Stimulated activated CD4-positive, alpha-beta T cell treated with anti-CD3 and anti-CD28 coated beads, TNF-alpha, amount 100 ng/mL, for 1 hour (primary cell): ENCODE data around the gene ZKSCAN4.

Source experiments
- DNase-seq, 3 donors: peaks; one replicate each; pipeline ENCODE4 v3.0.0-alpha.2; 2020; ENCODE audit warnings: low read depth in 3 of 3, low spot score in 1 of 3

The ZKSCAN4 gene

DNA sequence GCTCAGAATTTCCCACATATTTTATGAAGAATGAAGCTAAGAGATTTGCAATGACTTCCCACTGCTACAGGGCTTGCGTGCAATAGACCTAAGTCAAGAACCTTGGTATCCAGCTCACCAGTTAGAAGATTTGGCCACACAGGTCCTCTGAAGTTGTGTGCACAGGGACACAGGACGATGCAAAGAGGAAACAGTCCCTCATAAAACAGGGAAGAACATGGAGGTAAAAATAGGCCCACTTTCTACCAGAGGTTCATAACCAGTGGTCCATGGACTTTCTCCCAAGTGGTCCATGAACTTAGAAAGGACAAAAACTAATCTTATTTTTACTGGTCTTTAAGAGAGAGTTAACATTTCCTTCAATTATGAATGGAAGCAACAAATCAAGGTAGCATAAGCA, 1.3 kb downstream of the ZKSCAN4 start:
- DNase-seq: no peak

DNA sequence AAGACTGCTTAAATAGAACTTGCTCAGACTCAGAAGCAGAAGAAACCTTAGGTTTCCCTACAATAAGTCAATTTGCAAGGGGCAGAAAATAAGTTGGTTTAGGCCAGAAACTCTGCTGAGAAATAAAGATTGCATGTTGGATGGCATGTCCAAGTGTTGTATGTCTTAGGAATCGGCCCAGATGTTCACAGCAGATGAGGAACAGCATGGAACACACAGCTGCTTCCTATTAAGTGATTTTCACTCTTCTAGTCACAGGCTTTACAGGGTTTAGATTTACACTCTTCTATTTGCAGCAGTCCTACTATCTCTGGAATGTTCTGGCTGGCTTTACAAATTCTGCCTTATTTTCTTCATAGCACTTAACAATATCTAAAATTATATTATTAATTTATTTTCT, 3.2 kb downstream of the ZKSCAN4 start:
- no peak for DNase-seq

DNA sequence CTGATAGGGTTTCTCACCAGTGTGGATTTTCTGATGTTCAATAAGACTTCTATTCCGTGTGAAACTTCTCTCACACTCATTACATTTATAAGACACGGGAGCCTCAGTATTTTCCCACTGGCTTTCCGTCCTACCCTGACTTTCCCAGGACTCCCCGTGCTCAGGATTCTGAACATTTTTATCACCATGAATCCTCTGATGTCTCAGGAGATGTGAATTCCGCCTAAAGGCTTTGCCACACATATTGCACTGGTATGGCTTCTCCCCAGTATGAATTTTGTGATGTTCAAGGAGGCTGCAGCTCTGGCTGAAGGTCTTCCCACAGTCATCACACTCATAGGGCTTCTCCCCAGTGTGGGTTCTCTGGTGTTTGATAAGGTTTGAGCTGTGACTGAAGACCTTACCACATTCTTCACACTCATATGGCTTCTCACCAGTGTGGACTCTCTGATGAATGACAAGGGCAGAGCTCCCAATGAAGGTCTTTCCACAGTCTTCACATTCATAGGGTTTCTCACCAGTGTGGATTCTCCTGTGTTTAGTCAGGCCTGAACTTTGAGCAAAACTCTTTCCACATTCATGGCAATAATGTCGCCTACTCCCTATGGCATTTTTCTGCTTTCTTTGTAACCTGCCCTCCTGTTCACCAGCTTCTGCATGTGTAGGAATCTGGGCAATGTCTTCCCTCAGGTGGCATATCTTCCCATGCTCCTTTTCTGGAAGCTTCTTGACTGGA, 6.7 kb downstream of the ZKSCAN4 start:
- DNase-seq: no peak

DNA sequence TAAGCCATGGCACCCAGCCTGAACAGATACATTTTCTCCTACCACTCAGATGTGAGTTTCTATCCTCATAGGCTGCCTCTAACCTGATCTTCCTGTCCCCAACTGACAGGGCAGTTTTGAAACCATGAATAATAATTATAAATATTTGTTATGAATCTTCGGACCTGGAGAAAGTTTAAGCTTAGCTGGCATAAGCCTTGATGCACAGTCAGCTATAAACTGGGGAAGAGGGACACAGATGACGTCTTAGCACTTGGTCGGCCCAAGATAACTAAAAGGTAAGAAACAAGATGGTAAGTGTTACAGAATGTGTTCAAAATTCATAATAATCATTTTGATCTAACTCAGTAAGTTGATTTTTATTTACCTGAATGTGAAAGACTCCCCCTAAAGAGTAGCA, 8.1 kb downstream of the ZKSCAN4 start:
- no peak for DNase-seq

DNA sequence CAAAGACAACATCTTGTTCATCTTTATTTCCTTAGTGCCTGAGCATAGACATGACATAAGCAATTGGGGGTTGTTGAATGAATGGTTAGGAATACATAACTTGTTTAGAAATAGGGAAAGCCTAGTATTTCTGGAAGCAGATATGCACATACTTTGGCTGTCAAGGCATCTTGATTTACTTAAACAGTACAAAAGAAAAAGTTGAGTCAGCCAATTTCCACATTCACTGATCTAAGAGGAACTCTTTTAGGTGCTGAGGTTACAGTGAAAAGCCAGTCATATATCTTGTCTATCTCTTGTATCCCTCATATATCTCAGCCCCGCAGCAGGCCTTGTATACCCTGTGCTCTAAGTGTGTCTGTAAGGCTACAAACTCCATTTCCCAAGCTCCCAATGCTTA, 11.6 kb downstream of the ZKSCAN4 start:
- no peak for DNase-seq

DNA sequence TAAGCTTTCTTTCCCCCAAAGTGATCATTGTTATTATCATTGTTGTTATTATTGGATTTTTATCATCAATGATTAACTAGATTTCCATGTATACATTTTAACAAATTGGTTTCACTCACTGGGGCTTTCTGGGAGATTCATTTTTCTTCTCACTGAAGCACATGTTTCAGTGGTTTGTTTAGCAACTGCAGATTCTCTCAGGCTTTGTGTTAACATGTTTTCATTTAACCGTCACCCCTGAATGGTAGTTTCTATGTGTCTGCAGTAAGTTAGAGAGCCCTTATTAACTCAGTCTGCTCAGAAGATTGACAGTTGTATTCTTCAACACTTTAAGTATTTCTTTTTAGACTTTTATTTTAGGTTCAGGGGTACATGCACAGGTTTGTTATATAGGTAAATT, 12.4 kb downstream of the ZKSCAN4 start:
- DNase-seq: no peak

DNA sequence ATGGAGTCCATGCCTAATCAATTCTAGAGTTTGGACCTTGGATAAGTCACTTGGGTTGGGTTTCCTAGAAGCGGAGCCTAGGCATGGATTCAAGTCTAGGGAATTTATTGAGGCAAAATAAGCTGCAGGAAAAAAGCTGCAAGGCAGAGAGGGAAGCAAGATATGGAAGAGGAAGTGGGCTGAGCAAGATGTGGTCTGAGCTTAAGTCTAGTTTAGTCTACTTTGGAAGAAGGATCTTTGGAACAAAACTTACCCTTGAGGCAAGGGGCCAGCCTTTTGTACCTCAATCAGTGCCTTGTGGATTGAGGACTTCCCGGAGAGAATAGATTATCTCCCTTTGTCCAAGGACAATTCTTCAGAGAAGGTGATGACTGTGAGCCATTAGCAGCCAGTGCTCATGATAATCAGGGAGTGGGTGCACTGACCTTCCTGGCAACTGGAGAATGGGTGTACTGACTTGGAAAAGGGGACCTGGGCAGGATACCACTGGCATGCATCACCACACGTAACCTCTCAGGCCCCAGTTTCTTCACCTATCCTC, 16.1 kb downstream of the ZKSCAN4 start:
- no peak for DNase-seq

DNA sequence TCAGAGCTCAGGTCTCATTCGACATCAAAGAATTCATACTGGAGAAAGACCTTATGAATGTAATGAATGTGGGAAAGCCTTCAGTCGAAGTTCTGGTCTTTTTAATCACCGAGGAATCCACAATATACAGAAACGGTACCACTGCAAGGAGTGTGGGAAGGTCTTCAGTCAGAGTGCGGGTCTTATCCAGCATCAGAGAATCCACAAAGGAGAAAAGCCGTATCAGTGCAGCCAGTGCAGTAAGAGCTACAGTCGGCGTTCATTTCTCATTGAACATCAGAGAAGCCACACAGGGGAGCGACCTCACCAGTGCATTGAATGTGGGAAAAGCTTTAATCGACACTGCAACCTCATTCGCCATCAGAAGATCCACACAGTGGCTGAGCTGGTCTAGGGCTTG, 19.3 kb downstream of the ZKSCAN4 start:
- no peak for DNase-seq

DNA sequence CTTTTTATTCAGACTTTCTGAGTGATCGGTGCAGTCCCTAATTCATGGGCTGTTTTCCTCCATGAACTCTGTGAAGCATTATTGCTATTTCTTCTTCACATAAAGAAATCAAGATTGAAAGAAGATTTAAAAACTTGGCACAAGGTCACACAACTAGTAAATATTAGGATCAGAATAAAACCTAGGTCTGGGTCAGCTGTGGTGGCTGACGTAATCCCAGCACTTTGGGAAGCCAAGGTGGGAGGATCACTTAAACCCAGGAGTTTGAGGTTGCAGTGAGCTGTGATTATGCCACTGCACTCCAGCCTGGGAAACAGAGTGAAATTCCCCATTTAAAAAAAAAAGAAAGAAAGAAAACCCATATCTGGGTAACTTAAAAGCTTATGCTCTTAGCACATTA, 25.6 kb downstream of the ZKSCAN4 start:
- no peak for DNase-seq

DNA sequence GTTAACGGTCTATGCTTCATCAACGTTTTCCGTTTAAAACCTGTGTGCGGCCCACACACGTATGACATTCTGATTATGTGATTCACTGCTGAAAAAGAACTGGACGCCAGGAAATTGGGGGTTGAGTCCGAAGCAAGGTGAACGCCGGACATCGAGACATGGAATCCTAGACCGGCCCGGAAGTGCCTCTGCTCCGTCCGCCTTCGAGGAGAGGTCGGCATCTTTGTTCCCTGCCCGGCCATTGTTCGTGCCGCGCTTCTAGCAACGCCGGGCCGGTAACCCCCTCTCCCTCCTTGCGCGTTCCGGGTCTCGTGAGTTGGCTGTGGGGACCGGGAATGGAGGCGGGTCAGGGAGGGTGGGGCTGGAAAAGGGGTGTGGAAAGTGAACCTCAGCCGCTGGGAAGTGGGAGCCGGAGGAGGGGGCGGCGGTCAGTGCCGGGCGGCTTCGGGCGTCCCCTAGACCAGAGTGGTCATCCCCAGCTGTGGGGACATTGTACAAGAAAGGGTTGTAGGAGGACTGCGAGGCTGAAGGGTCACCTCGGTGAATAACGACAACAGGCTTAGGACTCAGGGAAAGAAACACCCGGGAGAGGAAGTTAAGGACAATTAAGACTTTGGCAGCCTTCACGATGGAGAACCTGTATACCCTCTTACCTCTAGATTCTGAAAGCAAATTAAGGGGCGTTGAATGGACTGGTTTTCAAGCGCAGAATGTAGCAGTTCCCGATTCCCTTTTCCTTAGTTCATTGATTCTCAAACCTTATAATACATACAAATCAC, 26.8 kb downstream of the ZKSCAN4 start, which contains the start of gene ZSCAN9:
Gene ZSCAN9, plus strand, starts transcription at position 220 of the 779 bp plus-strand sequence. CDS start 1,810 bp downstream, outside the sequence.
- DNase-seq: peak in 1 of 3 donors; percentile 29

DNA sequence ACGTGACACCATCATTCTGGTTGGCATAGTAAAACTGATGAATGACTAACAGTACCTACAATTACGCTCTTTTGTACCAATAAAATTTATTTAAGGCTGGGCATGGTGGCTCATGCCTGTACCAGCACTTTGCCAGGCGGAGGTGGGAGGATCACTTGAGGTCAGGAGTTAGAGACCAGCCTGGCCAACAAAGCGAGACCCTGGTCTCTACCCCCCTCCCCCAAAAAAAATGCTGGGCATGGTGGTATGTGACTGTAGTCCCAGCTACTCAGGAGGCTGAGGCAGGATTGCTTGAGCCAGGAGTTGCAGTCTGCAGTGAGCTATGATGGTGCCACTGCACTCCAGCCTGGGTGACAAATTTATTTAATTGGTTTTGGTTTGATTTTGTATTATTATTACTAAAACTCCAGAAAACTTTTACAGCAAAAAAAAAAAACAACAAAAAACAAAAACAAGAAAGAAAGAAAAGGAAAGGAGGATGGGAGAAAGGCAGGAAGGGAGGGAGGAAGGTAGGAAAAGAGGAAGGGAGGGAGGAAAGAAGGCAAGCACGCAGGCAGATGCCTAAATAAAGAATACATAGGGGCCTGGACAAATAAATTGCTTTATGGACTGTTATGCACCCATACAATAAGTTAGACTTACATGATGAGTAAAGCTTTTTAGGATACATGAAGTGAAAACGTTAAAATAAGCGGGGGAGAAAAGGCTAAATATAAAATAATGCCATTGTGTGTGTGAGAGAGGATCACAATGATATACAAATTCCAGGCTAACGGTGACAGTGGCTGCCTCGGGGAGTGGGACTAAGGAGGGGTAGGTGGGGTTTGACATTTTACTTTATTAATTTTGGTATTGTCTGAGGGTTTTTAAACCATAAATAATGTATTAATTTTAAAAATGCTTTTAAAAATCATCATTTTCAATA, 27.7 kb downstream of the ZKSCAN4 start:
- no peak for DNase-seq

DNA sequence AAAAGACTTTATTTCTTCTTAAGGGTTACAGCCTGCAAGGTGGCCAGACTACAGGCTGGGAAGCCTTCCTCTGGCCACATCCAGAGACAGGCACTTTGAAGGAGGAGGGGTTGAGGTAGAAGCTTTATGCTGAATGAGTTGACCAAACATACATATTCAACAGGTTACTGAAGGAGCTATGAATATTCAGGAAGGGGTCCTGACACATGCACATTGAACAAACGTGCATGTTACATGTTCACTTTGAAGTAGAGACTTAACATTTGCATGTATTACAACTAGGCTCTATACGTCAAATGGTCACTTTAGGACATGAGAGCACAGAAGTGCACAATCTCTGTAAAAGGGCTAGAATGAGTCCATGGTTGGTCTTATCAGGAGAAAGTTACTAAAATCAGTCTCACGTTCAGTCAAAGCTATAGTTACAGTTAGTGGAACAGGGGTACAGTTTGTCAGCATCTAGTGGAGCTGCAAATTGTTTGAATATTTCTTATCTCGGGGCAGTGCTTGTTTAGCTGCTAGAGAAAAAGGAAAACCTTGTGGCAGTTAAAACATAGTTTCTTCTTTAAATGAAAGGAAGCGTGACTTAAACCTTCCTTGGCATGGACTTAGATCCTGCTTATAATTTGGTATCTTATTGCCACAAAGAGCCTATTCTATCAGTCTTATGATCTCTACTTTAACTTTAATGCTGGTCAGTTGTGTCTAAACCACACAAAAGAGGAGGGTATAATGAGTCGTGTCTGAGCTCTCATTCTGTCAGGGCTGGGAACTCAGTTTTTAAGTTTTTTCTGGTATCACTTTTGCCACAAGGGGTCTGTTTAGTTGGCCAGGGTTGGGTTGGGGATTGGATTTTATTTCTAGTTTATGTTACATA, 31.6 kb downstream of the ZKSCAN4 start:
- no peak for DNase-seq

DNA sequence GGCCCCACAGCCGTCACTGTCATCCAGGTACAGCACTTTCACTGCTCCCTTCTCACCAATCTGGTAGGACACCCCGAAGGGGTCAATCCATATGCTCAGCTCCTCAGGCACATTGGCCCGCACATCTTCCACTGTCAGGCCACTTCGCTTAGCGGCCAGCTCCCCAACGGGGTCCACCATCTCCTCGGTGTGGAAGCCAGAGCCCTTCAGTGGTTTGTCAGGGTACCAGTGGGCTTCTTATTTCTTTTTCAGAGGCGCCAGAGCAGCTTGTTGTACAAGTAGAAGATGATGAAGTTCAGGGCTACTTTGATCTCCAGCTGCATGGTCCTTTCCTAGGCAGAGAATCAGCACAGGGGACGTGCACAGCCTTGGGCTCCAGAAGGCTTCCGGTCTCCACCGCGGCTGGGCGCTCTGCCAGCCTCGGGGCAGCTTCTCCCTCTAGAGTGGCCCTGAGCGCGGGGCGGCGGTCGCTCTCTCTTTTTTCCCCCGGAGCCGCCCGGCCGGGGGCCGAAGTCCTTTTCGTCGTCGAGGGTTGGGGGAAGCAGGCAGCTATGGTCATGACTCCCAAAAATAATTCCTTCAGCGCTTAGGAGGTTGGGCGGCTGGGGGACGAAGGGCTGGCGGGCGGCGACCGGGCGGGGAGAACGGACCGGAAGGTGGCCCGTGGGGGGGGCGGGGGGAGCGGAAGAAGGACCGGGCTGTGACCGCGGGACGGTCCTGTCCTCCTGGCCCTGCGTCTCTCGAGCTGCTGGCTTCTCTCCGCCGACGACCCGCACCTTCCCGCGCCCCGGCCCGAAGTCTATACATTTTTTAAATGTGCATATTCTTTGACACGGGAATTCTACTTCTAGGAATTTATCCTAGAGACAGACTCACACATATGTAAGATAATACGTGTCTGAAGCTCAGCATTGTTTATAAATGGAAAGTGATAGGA, 33.5 kb downstream of the ZKSCAN4 start:
- DNase-seq: no peak

DNA sequence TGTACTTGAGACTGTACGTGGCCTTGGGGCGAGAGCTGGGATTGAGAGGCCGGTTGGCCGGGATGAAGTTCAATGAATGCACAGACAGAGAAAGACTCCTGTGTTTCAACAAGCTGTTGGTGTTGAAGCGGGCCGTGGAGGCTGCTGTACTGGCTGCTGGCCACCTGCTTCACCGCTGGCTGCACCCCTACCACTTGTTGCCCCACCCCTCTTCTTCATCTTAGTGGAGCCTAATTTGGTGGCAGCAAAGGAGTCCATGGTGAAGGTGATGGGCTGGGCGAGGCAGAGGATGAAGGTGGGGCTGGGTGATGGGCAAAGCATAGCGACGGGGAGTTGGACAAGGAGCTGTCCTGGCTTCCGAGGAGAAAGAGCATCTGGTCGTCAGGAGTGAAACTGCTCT, 34.2 kb downstream of the ZKSCAN4 start:
- no peak for DNase-seq

DNA sequence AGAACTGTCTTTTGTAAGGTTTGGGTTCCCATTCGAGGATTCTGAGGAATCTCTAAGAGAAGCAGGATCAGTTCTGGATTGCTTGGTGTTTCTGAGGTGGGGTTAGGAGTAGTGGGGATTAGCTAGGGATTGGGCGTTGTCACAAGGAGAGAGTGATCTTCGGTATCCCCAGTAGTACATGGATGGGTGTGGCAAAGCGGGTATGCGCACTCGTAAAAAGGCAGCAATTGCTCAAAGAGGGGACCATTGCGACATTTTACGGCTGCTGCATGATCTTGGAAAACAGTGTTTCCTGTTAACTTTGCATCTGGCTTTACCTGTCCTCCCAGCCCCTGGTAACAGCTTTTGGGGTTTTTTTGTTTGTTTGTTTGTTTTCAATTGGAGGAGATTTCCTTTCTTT, 36.6 kb downstream of the ZKSCAN4 start:
- no peak for DNase-seq

DNA sequence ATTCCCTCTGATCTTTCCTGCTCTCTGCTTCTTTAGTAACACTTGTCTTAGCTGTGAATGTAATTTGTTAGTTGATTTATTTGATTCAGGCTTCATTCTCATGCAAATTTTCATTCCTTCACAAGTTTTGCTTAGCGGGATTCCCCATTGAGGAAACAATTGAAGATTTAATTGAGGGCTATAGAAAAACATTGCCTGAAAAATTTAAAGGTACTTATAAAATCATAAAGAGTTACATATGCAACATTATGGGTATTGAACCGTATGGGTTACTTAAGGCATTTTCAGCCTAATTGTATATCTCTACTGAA, 38.9 kb downstream of the ZKSCAN4 start:
- no peak for DNase-seq

DNA sequence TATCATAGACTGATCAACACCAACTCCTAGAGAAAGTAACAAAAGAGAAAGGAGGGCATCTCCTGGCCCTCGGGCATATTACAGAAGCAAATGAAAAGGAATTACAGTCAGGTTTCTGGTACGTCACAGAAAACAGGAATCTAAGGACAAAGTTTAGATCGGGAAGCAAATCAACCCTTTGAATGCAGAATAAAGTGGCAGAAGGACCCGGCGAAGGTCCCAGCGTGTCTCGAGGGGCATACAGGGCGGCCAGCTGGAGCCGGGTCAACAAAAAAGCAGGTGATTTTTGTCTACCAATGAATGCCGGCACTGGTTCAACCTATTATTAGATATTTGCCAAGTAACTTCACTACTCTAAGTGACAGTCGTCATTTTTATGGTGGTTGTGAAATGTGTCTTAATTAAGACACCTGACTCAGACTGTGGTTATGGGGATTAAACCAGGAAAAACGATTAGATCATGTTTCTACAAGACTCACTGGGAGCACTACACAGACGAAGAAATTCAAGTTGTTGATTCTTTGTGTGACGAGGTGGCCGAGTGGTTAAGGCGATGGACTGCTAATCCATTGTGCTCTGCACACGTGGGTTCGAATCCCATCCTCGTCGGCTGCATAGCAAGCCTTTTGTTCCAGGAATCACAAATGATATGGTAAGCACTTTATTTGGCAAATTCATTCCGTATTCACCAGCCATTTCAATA, 39.4 kb downstream of the ZKSCAN4 start:
- DNase-seq: no peak

DNA sequence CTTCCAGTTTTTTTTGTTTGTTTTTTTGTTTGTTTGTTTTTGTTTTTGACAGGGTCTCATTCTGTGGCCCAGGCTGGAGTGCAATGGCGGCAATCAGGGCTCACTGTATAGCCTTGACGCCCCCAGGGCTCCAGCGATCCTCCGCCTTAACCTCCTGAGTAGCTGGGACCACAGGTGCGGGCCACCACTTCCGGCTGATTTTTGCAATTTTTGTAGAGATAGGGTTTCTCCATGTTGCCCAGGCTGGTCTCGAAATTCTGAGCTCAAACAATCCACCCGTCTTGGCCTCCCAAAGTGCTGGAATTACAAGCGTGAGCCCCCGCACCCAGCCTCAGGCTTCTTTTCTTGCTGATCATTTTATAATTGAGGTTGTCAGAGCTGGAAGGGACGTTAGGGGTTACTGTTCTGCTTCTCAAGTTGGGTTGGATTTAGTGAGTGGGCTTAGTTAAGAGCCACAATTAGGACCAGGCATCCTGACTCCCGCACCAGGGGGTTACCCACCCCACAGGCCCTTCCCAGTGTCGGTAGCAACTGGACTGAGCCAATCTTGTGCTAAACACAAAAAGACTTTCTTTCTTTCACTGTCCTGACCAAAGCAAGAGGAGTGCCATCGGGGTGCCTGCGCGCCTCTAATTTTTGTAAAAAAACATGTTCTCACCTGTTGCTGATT, 40.1 kb downstream of the ZKSCAN4 start:
- no peak for DNase-seq
